Left renal pelvis (tissue), 4 donors: ENCODE data around the gene RGS5. TPM values are rescaled to one million over a fixed set of nuclear protein-coding genes. Genes with fewer than 3 reads are reported as not detected.
"Not testable (repeated sequence)": the region's sequence is repeated elsewhere in the genome, so short reads cannot be mapped to it uniquely, and the experiment has no call there.

Experiments used
- DNase-seq, 4 donors: peaks; one replicate each; pipeline ENCODE4 v3.0.0-alpha.2; 2013; ENCODE audit warnings: low read depth in 4 of 4, low spot score in 3 of 4
- polyA plus RNA-seq, 4 donors: library from polyadenylated mRNA; unstranded; fragments of 120-200 nt; gene quantifications; one replicate each; pipeline ENCODE4 v1.2.1, GENCODE V29; 2013; ENCODE audit not compliant: insufficient read length in 4 of 4

Gene RGS5, protein sequence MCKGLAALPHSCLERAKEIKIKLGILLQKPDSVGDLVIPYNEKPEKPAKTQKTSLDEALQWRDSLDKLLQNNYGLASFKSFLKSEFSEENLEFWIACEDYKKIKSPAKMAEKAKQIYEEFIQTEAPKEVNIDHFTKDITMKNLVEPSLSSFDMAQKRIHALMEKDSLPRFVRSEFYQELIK
- polyA plus RNA-seq: 10 to 100 TPM; 10.3 to 22.9 (median 18.9) TPM

GRCh38 chr1:163202833-163203451 is at the start of gene RGS5:
RGS5 (minus strand) TSS chr1:163202916; CDS start chr1:163202835, 81 bp downstream.
- no peak for DNase-seq

DNA sequence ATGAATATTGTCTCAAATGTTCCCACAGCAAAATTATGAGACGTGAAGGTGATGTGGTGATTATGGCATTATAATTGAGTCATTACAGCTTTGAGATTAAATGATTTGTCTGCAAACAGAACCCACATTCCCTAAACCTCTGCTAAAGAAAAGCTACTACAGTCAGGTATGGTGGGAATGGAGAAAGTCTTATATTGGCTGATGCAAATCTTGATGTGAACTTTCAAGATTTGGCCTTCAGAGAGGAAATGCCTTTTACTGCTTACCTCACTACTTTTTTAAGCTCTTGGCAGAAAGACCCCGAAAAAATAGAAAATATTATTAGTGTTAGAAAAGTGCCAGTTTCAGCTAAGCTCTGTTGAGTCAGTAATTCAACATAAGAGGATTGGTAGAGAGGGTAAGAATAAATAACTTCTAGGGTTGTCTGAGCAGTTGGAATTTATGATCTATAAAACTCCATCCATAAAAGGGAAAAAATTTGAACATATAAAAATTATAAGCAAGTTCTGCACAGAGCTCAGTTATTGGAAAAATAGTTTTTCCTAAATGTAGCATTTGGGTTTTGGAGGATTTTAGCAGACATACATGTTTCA is 47.8 kb upstream of the RGS5 start:
- DNase-seq: no peak

DNA sequence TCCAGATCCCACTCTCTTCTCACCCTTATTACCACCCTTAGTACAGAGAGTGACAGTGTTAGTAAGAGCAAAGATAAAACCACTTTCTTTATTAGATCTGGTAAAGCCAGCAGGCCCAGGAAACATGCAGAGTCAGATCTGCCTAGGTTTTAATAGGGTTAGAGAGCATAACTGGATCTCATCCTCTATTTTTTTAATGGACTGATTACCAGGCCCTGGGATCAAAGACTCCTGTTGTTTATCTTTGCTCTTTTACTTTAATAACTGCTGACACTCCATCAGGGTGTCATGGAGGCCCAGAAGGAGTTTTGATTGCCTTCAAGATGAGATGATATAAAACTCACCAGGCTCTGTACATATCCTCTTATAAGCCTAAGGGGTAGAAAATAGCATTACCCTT is 45.3 kb upstream of the RGS5 start:
- DNase-seq: no peak

GRCh38 chr1:163244648-163245047 is 41.9 kb upstream of the RGS5 start:
- DNase-seq: not testable (repeated sequence)

- no peak for DNase-seq
Observed at GRCh38 chr1:163241746-163242145, 39.0 kb upstream of the RGS5 start.

DNA sequence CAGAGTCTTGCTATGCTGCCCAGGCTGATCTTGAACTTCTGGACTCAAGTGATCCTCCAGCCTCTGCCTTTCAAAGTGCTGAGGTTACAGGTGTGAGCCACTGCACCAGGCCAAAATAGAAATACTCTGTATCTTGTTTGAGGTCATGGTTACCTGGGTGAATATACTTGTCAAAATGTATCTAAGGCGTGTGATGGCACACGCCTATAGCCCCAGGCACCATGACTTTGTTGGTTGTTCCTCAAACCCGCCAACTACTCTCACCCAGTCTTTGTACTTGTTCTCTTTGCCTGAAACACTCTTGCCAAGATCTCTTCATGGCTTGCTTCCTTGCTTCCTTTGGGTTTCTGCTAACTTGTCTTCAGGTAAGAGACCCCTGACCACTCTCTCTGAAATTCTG is 38.0 kb upstream of the RGS5 start:
- no peak for DNase-seq

GRCh38 chr1:163233643-163234042 is 30.9 kb upstream of the RGS5 start:
- not testable (repeated sequence) for DNase-seq

GRCh38 chr1:163231385-163231784 is 28.7 kb upstream of the RGS5 start:
- no peak for DNase-seq

GRCh38 chr1:163230827-163231226 is 28.1 kb upstream of the RGS5 start:
- DNase-seq: no peak

DNA sequence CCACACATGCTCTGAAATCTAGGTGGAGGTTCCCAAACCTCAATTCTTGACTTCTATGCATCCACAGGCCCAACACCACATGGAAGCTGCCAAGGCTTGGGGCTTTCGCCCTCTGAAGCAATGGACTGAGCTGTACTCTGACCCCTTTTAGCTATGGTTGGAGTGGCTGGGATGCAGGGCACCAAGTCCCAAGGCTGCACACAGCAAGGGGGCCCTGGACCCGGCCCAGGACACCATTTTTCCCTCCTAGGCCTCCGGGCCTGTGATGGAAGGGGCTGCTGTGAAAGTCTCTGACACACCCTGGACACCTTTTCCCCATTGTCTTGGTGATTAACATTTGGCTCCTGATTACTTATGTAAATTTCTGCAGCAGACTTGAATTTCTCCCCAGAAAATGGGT is 25.6 kb upstream of the RGS5 start:
- DNase-seq: not testable (repeated sequence)

DNA sequence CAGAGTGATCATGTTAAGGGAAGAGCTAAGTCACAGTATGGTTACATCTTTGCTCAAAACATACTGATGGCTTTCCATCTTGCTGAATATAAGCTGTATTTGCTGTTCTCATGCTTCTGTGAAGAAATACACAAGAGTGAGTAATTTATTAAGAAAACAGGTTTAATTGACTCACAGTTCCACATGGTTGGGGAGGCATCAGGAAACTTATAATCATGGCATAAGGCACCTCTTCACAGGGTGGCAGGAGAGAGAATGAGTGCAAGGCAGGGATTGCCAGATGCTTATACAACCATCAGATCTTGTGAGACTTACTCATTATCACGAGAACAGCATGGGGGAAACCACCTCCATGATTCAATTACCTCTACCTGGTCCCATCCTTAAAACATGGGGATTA is 24.4 kb upstream of the RGS5 start:
- no peak for DNase-seq

GRCh38 chr1:163213626-163214025 is 10.9 kb upstream of the RGS5 start:
- DNase-seq: no peak

DNA sequence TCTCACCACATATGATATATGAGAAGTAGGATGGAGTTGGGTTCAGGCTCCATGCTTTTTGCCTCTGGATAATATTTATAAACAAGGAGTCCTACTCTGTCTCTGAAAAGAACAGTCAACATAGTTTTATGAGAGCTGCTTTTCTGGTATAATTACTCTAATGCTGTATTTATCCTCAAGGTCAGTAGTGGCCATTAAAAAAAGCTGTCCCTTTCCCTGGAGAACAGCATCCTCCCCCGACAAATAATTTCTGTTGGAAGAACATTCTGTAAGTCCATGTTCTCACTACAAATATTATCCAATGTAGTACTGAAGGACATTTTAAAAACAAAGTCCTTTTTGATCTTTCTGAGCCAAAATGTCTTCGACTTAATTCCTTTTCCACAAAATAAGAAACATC is 9.0 kb upstream of the RGS5 start:
- DNase-seq: no peak

DNA sequence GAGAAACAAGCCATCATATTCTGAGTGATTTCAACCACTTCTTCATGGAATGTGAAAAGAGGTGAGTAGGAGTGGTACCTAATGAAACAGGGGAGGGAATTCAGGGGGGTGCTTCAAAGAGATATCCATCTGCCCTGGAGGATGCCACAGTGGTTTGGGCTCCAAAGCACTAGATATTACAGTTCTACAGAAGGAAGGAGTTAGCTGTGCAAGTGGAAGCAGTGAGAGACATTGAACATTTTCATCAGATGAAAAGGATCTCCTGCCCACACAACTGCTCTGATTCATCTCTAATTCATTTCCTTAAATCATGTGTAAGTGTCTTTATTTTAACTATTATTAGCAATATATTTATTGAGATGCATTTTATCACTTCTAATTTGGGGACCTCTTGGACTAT is 2.8 kb upstream of the RGS5 start:
- DNase-seq: no peak

DNA sequence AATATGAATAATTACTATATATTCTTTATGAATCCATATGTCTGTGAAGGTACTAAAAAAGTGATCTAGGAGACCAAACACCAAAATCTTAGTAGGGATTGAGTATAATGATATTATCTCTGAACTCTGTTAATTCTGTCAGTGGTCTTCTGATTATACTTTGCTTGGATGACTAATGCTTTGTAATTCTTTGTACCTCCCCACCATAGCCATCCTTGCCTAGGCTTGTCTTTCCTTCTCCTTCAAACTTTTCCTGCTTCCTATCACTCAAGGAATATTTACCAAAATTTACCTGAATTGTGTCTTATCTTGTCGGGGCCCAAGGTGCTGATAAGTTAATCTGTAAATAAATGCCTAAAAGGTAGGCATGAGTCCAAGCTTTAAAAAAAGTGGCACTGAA is 845 bp upstream of the RGS5 start:
- DNase-seq: no peak

DNA sequence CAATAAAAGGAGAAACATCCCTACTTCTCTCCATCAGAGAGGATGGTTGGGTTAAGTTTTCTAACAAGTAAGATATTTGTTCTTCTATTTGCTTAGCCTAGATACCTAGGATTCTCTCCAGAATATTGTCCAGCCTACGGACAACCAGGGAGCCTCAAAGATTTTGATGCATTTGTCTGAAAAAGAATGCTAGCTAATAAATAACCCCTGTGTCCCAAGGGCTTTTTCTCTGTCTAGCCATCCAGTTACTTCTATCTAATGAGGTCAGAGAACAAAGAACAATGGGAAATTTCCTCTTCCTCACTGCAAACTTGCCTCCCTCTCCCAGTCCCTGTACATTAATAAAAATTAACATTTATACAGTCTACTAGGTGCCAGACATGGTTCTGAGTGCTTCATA is 810 bp downstream of the RGS5 start:
- DNase-seq: no peak

DNA sequence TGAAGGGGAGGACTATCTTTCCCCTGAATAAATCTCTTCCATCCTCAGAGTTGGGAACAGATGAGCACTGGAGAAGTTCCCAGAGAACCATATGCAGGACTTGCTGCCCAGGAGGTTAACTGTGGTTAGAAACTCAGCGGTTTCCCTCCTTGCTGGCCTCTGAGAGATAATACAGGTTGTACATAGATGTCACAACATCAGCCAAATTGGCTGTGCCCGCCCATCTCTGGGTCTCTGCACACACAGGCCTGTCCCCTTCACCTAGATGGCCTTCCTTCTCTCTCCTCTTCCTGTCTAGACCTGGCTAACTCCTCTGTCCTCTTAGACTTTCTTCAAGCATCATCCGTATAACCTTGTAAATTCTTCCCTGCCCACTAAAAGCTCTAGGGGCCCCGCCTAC is 5.7 kb downstream of the RGS5 start:
- no peak for DNase-seq

DNA sequence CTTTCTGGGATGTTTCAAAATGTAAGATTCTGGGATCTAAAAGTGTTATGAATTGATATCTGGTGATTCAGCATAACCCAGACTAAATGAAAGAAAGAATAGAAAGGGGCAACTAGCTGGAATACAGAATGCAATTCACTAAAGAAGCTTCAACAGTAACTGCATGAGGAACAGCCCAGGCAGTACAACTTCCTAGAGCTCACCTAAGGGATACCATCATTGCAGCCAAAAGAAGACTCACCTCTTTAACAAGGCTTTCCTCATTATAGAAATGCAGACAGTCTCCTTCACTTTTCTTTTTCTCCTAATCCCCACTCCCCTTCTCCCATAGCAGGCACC is 6.3 kb downstream of the RGS5 start:
- no peak for DNase-seq

DNA sequence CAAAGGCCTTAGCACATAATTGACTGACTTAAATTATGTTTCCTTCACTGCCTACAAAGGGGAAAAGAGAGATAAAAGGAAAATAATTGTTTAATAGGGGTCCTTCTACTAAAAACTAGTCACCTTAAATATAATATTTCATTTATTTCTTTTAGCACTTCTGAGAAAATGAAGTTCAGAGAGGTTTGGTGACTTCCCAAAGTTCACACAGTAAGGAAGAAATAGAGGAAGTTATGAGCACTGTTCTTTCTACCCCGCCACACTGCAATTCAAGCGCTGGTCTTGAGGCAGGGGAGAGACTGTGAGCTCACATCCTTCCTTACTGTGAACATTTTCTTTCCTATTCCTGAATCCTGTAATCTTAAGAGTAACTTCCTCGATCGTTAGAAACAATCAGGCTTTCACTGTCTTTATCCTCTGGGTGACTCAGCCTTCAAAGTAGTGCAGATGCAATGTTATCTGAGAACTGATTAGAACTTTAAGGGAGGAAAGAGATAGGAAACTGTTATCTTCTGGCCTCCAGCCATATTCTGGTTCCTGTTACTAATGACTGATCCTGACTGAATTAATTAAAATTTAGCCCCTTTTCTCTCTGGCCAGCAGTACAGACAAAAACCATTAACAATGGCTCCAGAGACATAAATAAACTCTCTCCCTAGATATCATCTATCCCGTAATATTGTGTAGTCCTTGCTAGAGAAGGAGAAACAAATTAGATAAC is 6.8 kb downstream of the RGS5 start:
- DNase-seq: no peak

GRCh38 chr1:163191301-163191700 is 11.4 kb downstream of the RGS5 start:
- no peak for DNase-seq

DNA sequence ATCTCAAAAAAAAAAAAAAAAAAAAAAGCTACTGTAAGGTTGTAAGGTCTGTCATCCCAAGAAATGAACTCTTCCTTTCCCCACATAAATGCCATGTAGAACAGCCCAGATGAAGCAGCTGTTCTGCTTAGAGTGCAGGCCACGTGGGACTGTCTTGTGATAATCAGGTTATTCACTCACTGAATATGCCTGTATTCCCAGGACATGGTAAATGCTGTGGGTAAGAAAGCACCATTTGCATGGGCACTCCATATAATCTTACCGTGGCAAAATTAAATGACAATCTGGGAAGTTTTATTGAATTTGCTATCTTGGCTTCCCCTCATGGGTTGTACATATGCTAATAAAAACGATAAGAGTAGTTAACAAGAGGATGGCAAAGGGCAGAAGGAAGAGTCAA is 13.8 kb downstream of the RGS5 start:
- no peak for DNase-seq

DNA sequence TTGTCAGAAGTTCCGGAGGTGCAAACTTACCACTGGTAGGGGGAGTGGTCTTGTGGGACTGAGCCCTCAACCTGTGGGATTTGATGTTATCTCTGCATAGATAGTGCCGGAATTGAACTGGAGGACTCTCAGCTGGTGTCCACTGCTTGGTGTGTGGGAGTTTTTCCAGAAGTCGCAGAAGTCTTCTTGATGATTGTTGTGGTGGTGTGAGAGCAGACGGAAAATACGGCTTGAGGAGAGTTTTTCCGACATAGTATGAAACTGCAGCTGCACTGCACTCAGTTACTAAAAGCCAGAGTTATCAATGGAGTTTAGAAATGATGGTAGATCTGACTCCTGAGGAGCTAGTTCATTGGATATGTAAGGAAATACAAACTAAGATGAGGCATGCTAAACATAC is 14.9 kb downstream of the RGS5 start:
- no peak for DNase-seq
